GM12873 (cell line): ENCODE results near the gene MRPS25.

Experiments used
- CTCF ChIP-seq: IDR thresholded peaks from 2 replicates; pipeline ENCODE4 v1.5.1; 2012; ENCODE audit warnings: low read depth, mild to moderate bottlenecking, moderate library complexity, low read length, control low read depth; ENCODE audit not compliant: insufficient read depth; ENCODE audit errors: missing control alignments

Gene MRPS25

GRCh38 chr3:15064835-15065549, at the start of gene MRPS25:
Gene MRPS25 (minus strand): TSS chr3:15065315. CDS start chr3:15065194, 121 bp downstream.
- TF ChIP-seq CTCF: no peak

GRCh38 chr3:15113884-15114283, 48.8 kb upstream of the MRPS25 start:
- TF ChIP-seq CTCF: no peak

- no peak for TF ChIP-seq CTCF
Measured at GRCh38 chr3:15113471-15113870, 48.4 kb upstream of the MRPS25 start.

GRCh38 chr3:15112011-15112410, 46.9 kb upstream of the MRPS25 start:
- no peak for TF ChIP-seq CTCF

GRCh38 chr3:15110206-15110605, 45.1 kb upstream of the MRPS25 start:
- TF ChIP-seq CTCF: no peak

- TF ChIP-seq CTCF: no peak
Measured at GRCh38 chr3:15108869-15109268, 43.8 kb upstream of the MRPS25 start.

- peak; percentile 99 for TF ChIP-seq CTCF
Measured at GRCh38 chr3:15108082-15108545, 43.0 kb upstream of the MRPS25 start.
